HEK293 (cell line): ENCODE data around the gene RNF148.

Experiments
- HOXC10 ChIP-seq: sonication (generic); formaldehyde crosslinking; IDR thresholded peaks from 2 replicates; pipeline ENCODE4 v1.8.1; 2023; ENCODE audit warnings: mild to moderate bottlenecking, missing genetic modification reagents
- SCRT1 ChIP-seq: fragments of 450-650 bp; formaldehyde crosslinking; IDR thresholded peaks from 2 replicates; pipeline ENCODE4 v1.5.1; 2016; ENCODE audit warnings: missing biosample characterization, missing genetic modification characterization, borderline replicate concordance
- ZFHX2 ChIP-seq: fragments of 450-650 bp; formaldehyde crosslinking; conservative IDR thresholded peaks from 2 replicates; pipeline ENCODE4 v1.5.1; 2016; ENCODE audit warnings: missing biosample characterization, missing genetic modification characterization
- ZNF140 ChIP-seq: fragments of 450-650 bp; formaldehyde crosslinking; IDR thresholded peaks from 2 replicates; pipeline ENCODE4 v1.5.1; 2016; ENCODE audit warnings: missing biosample characterization, missing genetic modification characterization
- ZNF16 ChIP-seq: fragments of 450-650 bp; formaldehyde crosslinking; IDR thresholded peaks from 2 replicates; pipeline ENCODE4 v1.5.1; 2016; ENCODE audit warnings: low read depth, missing biosample characterization, missing genetic modification characterization
- ZNF221 ChIP-seq: fragments of 450-650 bp; formaldehyde crosslinking; IDR thresholded peaks from 2 replicates; pipeline ENCODE4 v1.5.1; 2017; ENCODE audit warnings: missing biosample characterization, missing genetic modification characterization, borderline replicate concordance
- ZNF302 ChIP-seq: fragments of 450-650 bp; formaldehyde crosslinking; IDR thresholded peaks from 2 replicates; pipeline ENCODE4 v1.5.1; 2016; ENCODE audit warnings: missing biosample characterization, missing genetic modification characterization, low read depth
- ZNF311 ChIP-seq: fragments of 450-650 bp; formaldehyde crosslinking; IDR thresholded peaks from 2 replicates; pipeline ENCODE4 v1.5.1; 2017; ENCODE audit warnings: missing biosample characterization, missing genetic modification characterization, borderline replicate concordance
- ZNF629 ChIP-seq: fragments of 450-650 bp; formaldehyde crosslinking; IDR thresholded peaks from 2 replicates; pipeline ENCODE4 v1.5.1; 2017; ENCODE audit warnings: missing biosample characterization, missing genetic modification characterization
- ZNF654 ChIP-seq: fragments of 450-650 bp; formaldehyde crosslinking; IDR thresholded peaks from 2 replicates; pipeline ENCODE4 v1.5.1; 2016; ENCODE audit warnings: low read depth, missing biosample characterization, missing genetic modification characterization
- ZNF768 ChIP-seq: fragments of 450-650 bp; formaldehyde crosslinking; IDR thresholded peaks from 2 replicates; pipeline ENCODE4 v1.5.1; 2018; ENCODE audit warnings: missing biosample characterization, mild to moderate bottlenecking, missing genetic modification characterization
- TF ChIP-seq, protein P1 (sequence below): fragments of 450-650 bp; formaldehyde crosslinking; IDR thresholded peaks from 2 replicates; pipeline ENCODE4 v1.5.1; 2016; ENCODE audit warnings: missing biosample characterization, missing genetic modification characterization
- TF ChIP-seq, protein P2 (sequence below): fragments of 450-650 bp; formaldehyde crosslinking; IDR thresholded peaks from 2 replicates; pipeline ENCODE4 v1.5.1; 2016; ENCODE audit warnings: missing biosample characterization, missing genetic modification characterization

DNA sequence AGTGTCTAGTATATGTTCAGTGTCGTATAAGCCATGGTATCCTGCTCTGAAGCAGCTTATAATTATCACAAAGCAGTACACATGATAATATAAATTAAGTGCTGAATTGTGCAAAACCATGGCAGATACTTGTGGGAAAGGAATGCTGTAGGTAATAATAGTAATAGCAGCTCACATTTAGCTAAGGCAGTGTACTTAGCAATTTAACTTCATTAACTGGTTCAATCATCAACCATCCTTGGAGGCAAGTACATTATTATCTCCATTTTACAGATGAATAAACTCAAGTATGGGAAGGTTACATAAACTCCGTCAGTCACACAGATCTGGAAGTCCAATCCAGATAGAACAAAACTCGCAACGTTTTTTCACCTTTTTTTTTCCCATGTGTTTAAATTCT is 21.6 kb upstream of the RNF148 start:
- TF ChIP-seq ZNF311 (tag by site-specific recombination) (no peak), HOXC10 (CRISPR knock-in tag) (no peak), ZNF302 (tag by site-specific recombination) (no peak), ZNF140 (tag by site-specific recombination) (no peak), ZFHX2 (tag by site-specific recombination) (no peak), ZNF629 (tag by site-specific recombination) (no peak), SCRT1 (tag by site-specific recombination) (no peak), ZNF16 (tag by site-specific recombination) (no peak), ZNF654 (tag by site-specific recombination) (no peak), ZNF768 (tag by site-specific recombination) (no peak), ZNF221 (no peak)
- TF ChIP-seq, protein P1, sequence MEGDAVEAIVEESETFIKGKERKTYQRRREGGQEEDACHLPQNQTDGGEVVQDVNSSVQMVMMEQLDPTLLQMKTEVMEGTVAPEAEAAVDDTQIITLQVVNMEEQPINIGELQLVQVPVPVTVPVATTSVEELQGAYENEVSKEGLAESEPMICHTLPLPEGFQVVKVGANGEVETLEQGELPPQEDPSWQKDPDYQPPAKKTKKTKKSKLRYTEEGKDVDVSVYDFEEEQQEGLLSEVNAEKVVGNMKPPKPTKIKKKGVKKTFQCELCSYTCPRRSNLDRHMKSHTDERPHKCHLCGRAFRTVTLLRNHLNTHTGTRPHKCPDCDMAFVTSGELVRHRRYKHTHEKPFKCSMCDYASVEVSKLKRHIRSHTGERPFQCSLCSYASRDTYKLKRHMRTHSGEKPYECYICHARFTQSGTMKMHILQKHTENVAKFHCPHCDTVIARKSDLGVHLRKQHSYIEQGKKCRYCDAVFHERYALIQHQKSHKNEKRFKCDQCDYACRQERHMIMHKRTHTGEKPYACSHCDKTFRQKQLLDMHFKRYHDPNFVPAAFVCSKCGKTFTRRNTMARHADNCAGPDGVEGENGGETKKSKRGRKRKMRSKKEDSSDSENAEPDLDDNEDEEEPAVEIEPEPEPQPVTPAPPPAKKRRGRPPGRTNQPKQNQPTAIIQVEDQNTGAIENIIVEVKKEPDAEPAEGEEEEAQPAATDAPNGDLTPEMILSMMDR = no peak
- TF ChIP-seq, protein P2, sequence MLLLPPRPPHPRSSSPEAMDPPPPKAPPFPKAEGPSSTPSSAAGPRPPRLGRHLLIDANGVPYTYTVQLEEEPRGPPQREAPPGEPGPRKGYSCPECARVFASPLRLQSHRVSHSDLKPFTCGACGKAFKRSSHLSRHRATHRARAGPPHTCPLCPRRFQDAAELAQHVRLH = no peak
